ENCODE results near the gene IGFN1. TPM values are rescaled to one million over a fixed set of nuclear protein-coding genes. Genes with fewer than 3 reads are reported as not detected.

IGFN1 gene
- total RNA-seq, 1 experiment from 2014 or later, result 4.3 TPM

DNA sequence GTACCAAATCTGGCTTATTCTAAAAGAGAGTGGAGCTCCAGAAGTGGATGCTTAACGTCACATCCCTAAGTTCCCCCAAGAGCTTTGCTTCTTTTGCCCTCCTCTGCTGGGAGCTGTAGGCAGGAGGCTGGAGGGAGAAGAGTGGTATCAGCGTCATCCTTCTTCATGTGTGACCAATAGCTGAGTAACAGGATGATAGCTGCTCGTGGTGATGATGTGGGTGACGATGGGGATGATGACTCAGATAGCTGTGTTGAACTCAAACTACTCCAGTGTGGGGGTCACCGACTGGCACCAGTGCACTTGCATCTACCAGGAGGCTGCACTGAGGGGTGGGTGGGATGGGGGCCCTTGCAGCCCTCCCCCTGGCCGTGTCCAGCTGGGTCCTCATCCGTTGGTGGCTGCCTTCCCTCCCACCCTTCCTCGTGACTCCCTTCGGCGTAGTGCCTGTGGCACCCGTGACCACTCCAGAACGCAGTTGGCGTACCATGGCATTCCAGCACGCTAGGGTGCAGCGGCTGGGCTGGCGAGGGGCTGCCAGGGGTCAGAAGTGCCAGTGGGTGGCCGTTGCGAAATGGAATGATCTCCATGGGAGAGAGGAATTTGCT, 1.1 kb downstream of the IGFN1 start:
- no TSS peak for BruUV-seq (replicated peaks)
- Histone ChIP-seq H3K27me3 (ENCODE audit: insufficient read depth, low read depth) (no peaks in the 10 kb centered on the region), H2AFZ (no peak overlapping the region)

DNA sequence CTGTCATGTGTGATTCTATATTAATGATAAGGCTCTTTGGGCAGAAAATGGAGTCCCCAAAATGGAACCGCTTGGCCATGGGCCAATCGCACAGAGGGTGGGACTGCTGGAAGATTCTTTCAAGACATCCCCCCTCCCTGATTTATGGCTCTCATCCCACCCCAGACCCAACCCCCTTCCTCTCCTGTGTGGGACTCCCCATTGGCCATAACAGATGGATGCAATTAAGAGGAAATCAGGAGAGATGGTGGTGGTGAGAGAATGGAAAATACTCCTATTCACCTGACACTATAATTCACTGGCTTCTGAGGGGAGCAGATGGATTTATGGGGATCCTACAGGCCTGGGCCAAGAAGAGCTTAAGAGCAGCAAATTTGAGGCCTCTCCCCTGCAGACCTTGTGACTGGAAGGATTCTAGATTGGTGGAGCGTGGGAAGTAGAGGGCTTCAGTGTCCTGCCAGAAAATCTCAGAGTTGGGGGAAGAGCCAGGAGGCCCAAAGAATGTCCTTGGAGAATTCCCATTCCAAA, 1.7 kb downstream of the IGFN1 start:
- peak overlapping the region; percentile 51 for H3K4me2 ChIP-seq
- CTCF ChIA-PET, result interaction anchor here (0.6 kb wide), 1 partner anchor 79 kb away, joined by 4 read pairs; no protein-coding TSS in a partner anchor
- no peak overlapping the region for H3K4me3 ChIP-seq
- TF ChIP-seq, protein P1, sequence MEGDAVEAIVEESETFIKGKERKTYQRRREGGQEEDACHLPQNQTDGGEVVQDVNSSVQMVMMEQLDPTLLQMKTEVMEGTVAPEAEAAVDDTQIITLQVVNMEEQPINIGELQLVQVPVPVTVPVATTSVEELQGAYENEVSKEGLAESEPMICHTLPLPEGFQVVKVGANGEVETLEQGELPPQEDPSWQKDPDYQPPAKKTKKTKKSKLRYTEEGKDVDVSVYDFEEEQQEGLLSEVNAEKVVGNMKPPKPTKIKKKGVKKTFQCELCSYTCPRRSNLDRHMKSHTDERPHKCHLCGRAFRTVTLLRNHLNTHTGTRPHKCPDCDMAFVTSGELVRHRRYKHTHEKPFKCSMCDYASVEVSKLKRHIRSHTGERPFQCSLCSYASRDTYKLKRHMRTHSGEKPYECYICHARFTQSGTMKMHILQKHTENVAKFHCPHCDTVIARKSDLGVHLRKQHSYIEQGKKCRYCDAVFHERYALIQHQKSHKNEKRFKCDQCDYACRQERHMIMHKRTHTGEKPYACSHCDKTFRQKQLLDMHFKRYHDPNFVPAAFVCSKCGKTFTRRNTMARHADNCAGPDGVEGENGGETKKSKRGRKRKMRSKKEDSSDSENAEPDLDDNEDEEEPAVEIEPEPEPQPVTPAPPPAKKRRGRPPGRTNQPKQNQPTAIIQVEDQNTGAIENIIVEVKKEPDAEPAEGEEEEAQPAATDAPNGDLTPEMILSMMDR (conservative IDR thresholded peaks at IDR 0.05), result no peak
- TF ChIP-seq EZH2 (IDR thresholded peaks at IDR 0.05; ENCODE audit: low read depth), result no peak
- H3F3A ChIP-seq (ENCODE audit: insufficient read depth, low read depth), result no peaks in the 10 kb centered on the region
- DNase-seq, result no peak
- no peaks in the 10 kb centered on the region for H4K20me1 ChIP-seq (ENCODE audit: insufficient read depth)
- POLR2A ChIA-PET (ENCODE audit: unreplicated experiment), result no interaction called here
- H3K79me2 ChIP-seq (ENCODE audit: low read depth), result no peaks in the 10 kb centered on the region
- no peak overlapping the region for H2AFZ ChIP-seq
- peaks cover 21% of the 10 kb centered on the region for H3K4me1 ChIP-seq (replicated peaks; ENCODE audit: insufficient read depth)
- intact Hi-C loops (cut with micrococcal nuclease; ENCODE audit: unreplicated experiment), result no loop called here
- BruUV-seq (replicated peaks), result no TSS peak
- H3K9me3 ChIP-seq (ENCODE audit: insufficient read depth, low read depth), result no peaks in the 10 kb centered on the region
- H3K36me3 ChIP-seq (ENCODE audit: low read depth), result no peaks in the 10 kb centered on the region
- H3K9me2 ChIP-seq (ENCODE audit: insufficient read depth), result no peaks in the 10 kb centered on the region
- no peaks in the 10 kb centered on the region for H3K27me3 ChIP-seq (ENCODE audit: insufficient read depth, low read depth)
- no peak overlapping the region for H3K27ac ChIP-seq

More for the DNA sequence above, 1.1 kb downstream of the IGFN1 start:
- H4K20me1 ChIP-seq (ENCODE audit: insufficient read depth), result no peaks in the 10 kb centered on the region
- H3K27ac ChIP-seq, result no peak overlapping the region
- no peaks in the 10 kb centered on the region for H3K36me3 ChIP-seq (ENCODE audit: low read depth)
- H3K4me3 ChIP-seq, result no peak overlapping the region
- H3K9me3 ChIP-seq (ENCODE audit: insufficient read depth, low read depth), result no peaks in the 10 kb centered on the region
- TF ChIP-seq EZH2 (IDR thresholded peaks at IDR 0.05; ENCODE audit: low read depth), result no peak
- TF ChIP-seq, protein P1 (conservative IDR thresholded peaks at IDR 0.05), result no peak
- H3K9me2 ChIP-seq (ENCODE audit: insufficient read depth), result no peaks in the 10 kb centered on the region
- no peaks in the 10 kb centered on the region for H3K79me2 ChIP-seq (ENCODE audit: low read depth)
- ChIA-PET CTCF (interaction anchor here (0.6 kb wide), 1 partner anchor 78 kb away, joined by 4 read pairs; no protein-coding TSS in a partner anchor), POLR2A (ENCODE audit: unreplicated experiment) (interaction anchor here (0.6 kb wide), 1 partner anchor 38 kb away, joined by 3 read pairs; no protein-coding TSS in a partner anchor)
- DNase-seq, result peak; percentile 27 to 52
- intact Hi-C loops (cut with micrococcal nuclease; ENCODE audit: unreplicated experiment), result loop anchor here (1.0 kb wide), 1 partner anchor 20 kb away; no protein-coding TSS in a partner anchor
- no peaks in the 10 kb centered on the region for H3F3A ChIP-seq (ENCODE audit: insufficient read depth, low read depth)
- peak overlapping the region; percentile 59 for H3K4me2 ChIP-seq
- peaks cover 21% of the 10 kb centered on the region for H3K4me1 ChIP-seq (replicated peaks; ENCODE audit: insufficient read depth)

DNA sequence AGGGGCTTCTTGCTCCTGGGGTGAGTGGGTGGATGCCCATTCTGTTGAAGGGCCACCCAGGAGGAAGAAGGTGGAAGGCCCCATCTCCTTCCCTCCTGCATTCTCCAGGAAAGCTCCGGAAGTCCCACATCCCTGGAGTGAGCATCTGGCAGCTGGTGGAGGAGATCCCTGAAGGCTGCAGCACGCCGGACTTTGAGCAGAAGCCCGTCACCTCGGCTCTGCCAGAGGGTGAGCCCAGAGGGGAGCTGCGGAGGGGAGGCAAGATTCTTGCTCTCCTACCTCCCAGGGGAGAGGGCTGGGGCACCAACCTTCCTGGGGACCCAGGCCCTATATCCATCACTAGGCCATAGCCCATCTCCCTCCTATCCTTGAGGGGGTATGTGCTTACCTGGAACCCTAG, 3.4 kb downstream of the IGFN1 start:
- Histone ChIP-seq H3F3A (ENCODE audit: insufficient read depth, low read depth) (no peaks in the 10 kb centered on the region), H3K79me2 (ENCODE audit: low read depth) (no peaks in the 10 kb centered on the region), H2AFZ (no peak overlapping the region), H3K4me1 (replicated peaks; ENCODE audit: insufficient read depth) (peaks cover 21% of the 10 kb centered on the region), H3K36me3 (ENCODE audit: low read depth) (no peaks in the 10 kb centered on the region), H4K20me1 (ENCODE audit: insufficient read depth) (no peaks in the 10 kb centered on the region), H3K4me2 (no peak overlapping the region), H3K9me2 (ENCODE audit: insufficient read depth) (no peaks in the 10 kb centered on the region), H3K27ac (no peak overlapping the region), H3K4me3 (no peak overlapping the region), H3K27me3 (ENCODE audit: insufficient read depth, low read depth) (no peaks in the 10 kb centered on the region), H3K9me3 (ENCODE audit: insufficient read depth, low read depth) (no peaks in the 10 kb centered on the region)
- intact Hi-C loops (cut with micrococcal nuclease; ENCODE audit: unreplicated experiment), result no loop called here
- ChIA-PET CTCF (no interaction called here), POLR2A (ENCODE audit: unreplicated experiment) (no interaction called here)
- no TSS peak for BruUV-seq (replicated peaks)
- no peak for DNase-seq
- no peak for TF ChIP-seq EZH2 (IDR thresholded peaks at IDR 0.05; ENCODE audit: low read depth)
- TF ChIP-seq, protein P1 (conservative IDR thresholded peaks at IDR 0.05), result no peak
